ENCODE measurements around the gene LAMA3.

LAMA3 gene

DNA sequence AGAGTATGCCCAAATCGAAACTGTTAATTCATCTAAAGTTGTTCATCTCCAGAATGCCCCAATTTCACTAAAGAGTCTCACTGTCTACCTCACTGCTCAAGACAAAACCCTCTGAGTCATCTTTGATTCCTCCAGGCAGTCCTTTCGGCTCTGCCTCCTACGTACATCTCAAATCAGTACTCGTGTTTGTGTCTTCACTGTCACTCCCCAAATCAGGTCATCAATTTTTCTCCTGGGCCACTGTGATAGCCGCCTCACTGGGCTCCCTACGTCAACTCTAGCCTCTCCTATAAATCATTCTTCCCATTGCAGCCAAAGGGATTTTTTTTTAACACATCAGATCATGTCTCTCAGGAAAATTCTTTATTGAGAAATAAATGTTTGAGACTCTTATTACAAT is 283.2 kb downstream of the LAMA3 start:
- peaks cover 10 to 25% (median 20%) of the 10 kb centered on the region in 11 experiments for H3K9me3 ChIP-seq (replicated peaks in 1 of 11)
- peaks cover 25 to 36% (median 31%) of the 10 kb centered on the region in 10 experiments for H3K4me1 ChIP-seq
- H4K20me1 ChIP-seq, result peaks cover 0 to 6% (median 0%) of the 10 kb centered on the region in 11 experiments; a peak in 1 of 22 replicates
- no peaks in the 10 kb centered on the region for H3K27me3 ChIP-seq
- H3K4me3 ChIP-seq, result no peak overlapping the region
- H3K27ac ChIP-seq, result no peak overlapping the region
- no peak overlapping the region for H3K9ac ChIP-seq
- TF ChIP-seq Cebpa-rat (IDR thresholded peaks at IDR 0.05), result no peak
- H3K4me2 ChIP-seq, result no peak overlapping the region
- no peaks in the 10 kb centered on the region for H3K36me3 ChIP-seq

DNA sequence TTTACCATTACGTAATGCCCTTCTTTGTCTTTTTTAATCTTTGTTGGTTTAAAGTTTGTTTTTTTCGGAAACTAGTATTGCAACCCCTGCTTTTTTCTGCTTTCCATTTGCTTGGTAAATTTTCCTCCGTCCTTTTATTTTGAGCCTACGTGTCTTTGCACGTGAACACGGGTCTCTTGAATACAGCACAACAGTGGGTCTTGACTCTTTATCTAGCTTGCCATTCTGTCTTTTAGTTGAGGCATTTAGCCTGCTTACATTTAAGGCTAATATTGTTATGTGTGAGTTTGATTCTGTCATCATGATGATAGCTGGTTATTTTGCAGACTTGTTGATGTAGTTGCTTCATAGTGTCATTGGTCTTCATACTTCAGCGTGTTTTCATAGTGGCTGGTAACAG is 287.9 kb downstream of the LAMA3 start:
- Histone ChIP-seq H3K36me3 (no peaks in the 10 kb centered on the region), H3K4me1 (peaks cover 8 to 16% (median 12%) of the 10 kb centered on the region in 10 experiments; a peak in 16 of 20 replicates), H3K4me2 (no peak overlapping the region), H3K9ac (no peak overlapping the region), H4K20me1 (no peaks in the 10 kb centered on the region), H3K9me3 (replicated peaks in 1 of 11) (peaks cover 10 to 37% (median 25%) of the 10 kb centered on the region in 11 experiments), H3K4me3 (no peak overlapping the region), H3K27ac (no peak overlapping the region), H3K27me3 (no peaks in the 10 kb centered on the region)
- no peak for TF ChIP-seq Cebpa-rat (IDR thresholded peaks at IDR 0.05)

DNA sequence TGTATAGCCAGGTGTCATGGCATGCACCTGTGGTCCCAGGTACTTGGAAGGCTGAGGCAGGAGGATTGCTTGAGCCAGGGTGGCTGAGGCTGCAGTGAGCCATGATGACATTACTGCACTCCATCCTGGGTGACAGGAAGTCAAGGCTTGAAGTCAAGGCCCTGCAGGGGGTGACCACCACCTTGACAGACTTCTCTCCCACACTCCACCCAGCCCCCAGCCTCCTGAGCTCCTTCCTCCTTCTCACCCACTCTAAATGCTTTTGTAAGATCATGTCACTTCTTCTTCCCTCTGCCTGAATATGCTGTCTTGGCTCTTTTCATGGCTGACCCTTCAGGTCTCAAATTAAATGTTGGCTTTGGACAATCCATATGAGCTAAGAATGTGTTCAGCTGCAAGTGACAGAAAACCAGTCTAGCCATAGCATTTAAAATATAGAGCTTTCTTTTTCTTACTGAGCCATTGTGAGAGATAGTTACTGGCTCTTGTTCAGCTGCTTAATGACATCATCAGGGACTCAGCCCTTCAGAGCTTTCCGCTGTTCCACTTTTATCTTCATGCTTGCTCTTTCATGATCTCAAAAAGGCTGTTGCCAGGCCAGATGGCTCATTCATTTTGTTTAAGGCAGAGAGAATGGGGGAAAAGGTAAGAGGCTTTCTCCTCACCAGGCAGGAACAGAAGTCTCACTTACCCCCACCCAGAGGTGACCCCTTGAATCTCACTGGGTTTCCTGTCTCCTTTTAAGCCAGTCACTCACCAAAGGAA is 288.6 kb downstream of the LAMA3 start:
- H3K27me3 ChIP-seq, result no peaks in the 10 kb centered on the region
- H3K9ac ChIP-seq, result no peak overlapping the region
- no peaks in the 10 kb centered on the region for H3K36me3 ChIP-seq
- H4K20me1 ChIP-seq, result no peaks in the 10 kb centered on the region
- peak overlapping the region in 2 of 11 experiments; percentile 29 to 40; a peak in 4 of 22 replicates for H3K4me2 ChIP-seq
- peaks cover 10 to 37% (median 25%) of the 10 kb centered on the region in 11 experiments for H3K9me3 ChIP-seq (replicated peaks in 1 of 11)
- H3K4me1 ChIP-seq, result peaks cover 8 to 18% (median 15%) of the 10 kb centered on the region in 10 experiments; a peak in 16 of 20 replicates
- no peak overlapping the region for H3K27ac ChIP-seq
- no peak for TF ChIP-seq Cebpa-rat (IDR thresholded peaks at IDR 0.05)
- no peak overlapping the region for H3K4me3 ChIP-seq

DNA sequence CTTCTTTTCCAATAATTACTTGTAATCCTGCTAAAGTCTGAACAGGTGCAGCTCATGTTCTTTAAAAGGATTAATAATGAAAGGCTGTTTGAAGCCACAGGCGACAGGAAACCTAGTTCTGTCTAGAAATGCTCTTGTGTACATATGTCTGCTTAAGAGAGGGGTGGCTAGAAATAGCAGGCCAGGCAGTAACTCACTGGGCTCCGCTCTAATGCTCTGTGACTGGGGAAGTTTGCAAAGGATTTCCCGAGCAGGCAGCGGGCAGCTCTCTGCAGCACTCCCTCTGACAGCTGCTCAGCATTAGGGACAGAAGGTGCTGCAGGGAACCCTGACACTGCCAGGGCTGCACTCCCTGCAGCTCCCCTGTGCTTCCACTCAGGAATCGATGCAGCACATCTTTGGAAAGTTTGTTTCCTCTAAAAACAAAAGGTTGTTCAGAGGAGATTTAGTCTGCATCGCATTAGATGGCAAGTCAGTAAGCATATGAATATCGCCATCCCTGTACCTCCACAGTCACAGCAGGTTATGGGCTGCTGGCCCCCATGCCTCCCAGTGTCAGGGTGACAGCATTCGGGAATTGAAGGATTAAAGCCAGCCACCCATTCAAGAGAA is 292.2 kb downstream of the LAMA3 start:
- TF ChIP-seq Cebpa-rat (IDR thresholded peaks at IDR 0.05), result no peak
- Histone ChIP-seq H3K9me3 (replicated peaks in 1 of 11) (peaks cover 9 to 21% (median 15%) of the 10 kb centered on the region in 11 experiments), H4K20me1 (no peaks in the 10 kb centered on the region), H3K27ac (no peak overlapping the region), H3K4me2 (peak overlapping the region in 8 of 11 experiments; percentile 18 to 59 (median 40); a peak in 14 of 22 replicates), H3K4me3 (no peak overlapping the region), H3K9ac (no peak overlapping the region; a peak in 1 of 22 replicates), H3K36me3 (no peaks in the 10 kb centered on the region), H3K4me1 (peaks cover 8 to 18% (median 15%) of the 10 kb centered on the region in 10 experiments; a peak in 16 of 20 replicates), H3K27me3 (no peaks in the 10 kb centered on the region)

DNA sequence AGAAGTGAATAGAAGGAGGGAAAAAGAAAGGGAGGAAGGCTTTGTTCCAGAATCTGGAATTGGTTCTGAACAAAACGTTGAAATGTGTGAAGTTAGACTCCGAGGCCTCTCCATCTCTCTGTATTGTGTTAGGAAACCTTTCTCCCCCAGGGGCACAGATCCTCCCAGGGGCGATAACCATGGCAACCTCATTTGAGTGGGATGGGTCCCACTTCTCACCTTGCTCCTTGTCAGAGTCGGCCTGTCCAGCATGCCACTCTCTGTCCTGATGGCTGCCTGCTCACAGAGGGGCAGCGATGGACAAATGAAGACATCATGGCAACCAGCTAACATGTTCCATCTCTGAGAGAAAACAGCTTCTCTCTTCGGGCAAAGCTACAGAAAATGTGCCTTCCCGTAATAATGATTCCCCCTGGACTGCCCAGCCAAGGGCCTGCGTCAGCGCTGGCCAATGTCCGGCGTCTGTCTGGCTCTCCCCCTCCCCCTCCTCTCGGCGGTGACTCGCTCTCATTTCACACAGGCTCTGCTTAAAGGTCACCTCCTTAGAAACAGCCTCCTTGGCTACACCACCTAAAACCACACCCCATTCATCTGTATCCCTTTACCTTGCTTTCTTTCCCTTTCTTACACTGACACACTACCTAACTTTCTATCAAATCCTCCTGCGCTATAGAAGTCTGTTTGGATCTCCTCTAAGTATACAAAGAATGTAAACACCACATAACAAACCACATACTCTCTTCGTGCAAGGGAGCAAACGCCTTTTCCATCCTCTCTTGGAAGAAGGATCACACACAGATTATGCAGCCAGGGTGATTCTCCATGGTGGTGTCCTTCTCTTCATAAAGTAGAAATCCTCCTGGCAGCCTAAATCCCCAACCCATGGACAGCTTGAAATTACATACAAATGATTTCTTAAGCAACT is 293.2 kb downstream of the LAMA3 start:
- no peaks in the 10 kb centered on the region for H3K36me3 ChIP-seq
- H3K4me2 ChIP-seq, result peak overlapping the region in 7 of 11 experiments; percentile 24 to 59 (median 41); a peak in 11 of 22 replicates
- no peak for TF ChIP-seq Cebpa-rat (IDR thresholded peaks at IDR 0.05)
- H4K20me1 ChIP-seq, result no peaks in the 10 kb centered on the region
- no peak overlapping the region for H3K4me3 ChIP-seq
- no peaks in the 10 kb centered on the region for H3K27me3 ChIP-seq
- H3K9me3 ChIP-seq (replicated peaks in 1 of 11), result peaks cover 0 to 12% (median 6%) of the 10 kb centered on the region in 11 experiments; a peak in 18 of 22 replicates
- H3K4me1 ChIP-seq, result peaks cover 8 to 18% (median 15%) of the 10 kb centered on the region in 10 experiments; a peak in 16 of 20 replicates
- H3K9ac ChIP-seq, result no peak overlapping the region
- H3K27ac ChIP-seq, result no peak overlapping the region

DNA sequence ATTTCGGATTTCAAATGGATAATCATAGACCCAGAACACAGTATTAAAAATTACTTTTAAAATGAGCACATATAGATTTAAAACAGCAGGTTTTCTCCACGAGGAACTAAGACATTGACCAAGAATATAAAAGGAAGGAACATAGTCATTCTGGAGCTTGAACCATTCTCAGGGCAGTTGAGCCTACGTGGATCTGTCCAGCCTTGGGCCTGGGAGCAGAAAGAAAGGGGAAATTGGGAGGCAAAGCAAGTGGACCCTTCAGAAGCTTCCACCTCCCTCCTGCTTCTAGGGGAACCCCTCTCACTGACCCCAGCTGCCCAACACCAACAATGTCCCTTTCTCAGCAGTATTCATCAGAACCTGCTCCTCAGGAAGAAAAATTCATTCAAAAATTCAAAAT is 293.9 kb downstream of the LAMA3 start:
- Histone ChIP-seq H3K36me3 (no peaks in the 10 kb centered on the region), H3K4me2 (no peak overlapping the region), H3K27me3 (no peaks in the 10 kb centered on the region), H3K4me3 (no peak overlapping the region), H4K20me1 (no peaks in the 10 kb centered on the region), H3K27ac (no peak overlapping the region), H3K4me1 (peaks cover 3 to 18% (median 14%) of the 10 kb centered on the region in 10 experiments; a peak in 16 of 20 replicates), H3K9ac (no peak overlapping the region), H3K9me3 (replicated peaks in 1 of 11) (peaks cover 0 to 5% (median 0%) of the 10 kb centered on the region in 11 experiments; a peak in 5 of 22 replicates)
- TF ChIP-seq Cebpa-rat (IDR thresholded peaks at IDR 0.05), result no peak

DNA sequence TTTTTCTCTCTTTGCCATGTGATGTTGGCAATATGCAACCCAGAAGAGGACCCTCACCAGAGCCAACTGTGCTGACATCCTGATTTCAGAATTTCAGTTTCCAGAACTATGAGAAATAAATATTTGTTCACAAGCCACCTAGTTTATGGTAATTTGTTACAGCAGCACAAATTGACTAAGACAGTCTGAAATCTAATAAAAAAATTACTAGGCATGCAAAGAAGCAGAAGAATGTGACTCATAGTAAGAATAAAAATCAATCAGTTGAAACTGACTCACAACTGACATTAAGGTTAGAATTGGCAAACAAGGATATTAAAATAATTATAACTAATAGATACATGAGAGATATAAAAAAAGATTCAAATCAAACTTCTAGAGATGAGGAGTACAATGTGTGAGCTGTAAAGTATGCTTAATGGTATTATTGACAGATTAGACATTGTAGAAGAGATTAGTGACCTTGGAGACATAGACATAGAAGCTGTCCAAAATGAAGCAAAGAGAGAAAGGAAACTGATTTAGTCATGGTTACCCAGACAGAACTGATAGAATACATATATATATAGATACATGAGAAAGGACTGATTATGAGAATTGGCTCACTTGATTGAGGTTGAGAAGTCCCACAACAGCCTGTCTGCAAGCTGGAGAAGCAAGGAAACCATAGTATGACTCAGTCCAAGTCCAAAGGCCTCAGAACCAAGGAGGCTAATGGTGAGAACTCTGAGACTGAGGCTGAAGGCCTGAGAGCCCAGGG is 297.5 kb downstream of the LAMA3 start:
- no peak overlapping the region for H3K27ac ChIP-seq
- no peak for TF ChIP-seq Cebpa-rat (IDR thresholded peaks at IDR 0.05)
- no peaks in the 10 kb centered on the region for H4K20me1 ChIP-seq
- H3K4me1 ChIP-seq, result peaks cover 0 to 8% (median 5%) of the 10 kb centered on the region in 10 experiments; a peak in 12 of 20 replicates
- no peak overlapping the region for H3K9ac ChIP-seq
- no peaks in the 10 kb centered on the region for H3K36me3 ChIP-seq
- no peak overlapping the region for H3K4me3 ChIP-seq
- no peaks in the 10 kb centered on the region for H3K27me3 ChIP-seq
- no peaks in the 10 kb centered on the region for H3K9me3 ChIP-seq (replicated peaks in 1 of 11)
- H3K4me2 ChIP-seq, result no peak overlapping the region

All from BLaER1 treated with 17β-estradiol and CSF1 and Interleukin-3, amounts not matched to agents 10 nM and 100 nM (cell line).